Measurements from ENCODE around the gene ANKRD13D. TPM values are rescaled to one million over a fixed set of nuclear protein-coding genes. Genes with fewer than 3 reads are reported as not detected.

ANKRD13D gene
- polyA plus RNA-seq, 1 of the 3 experiments (the other 2 are of a cell fraction): 50.2 TPM

DNA sequence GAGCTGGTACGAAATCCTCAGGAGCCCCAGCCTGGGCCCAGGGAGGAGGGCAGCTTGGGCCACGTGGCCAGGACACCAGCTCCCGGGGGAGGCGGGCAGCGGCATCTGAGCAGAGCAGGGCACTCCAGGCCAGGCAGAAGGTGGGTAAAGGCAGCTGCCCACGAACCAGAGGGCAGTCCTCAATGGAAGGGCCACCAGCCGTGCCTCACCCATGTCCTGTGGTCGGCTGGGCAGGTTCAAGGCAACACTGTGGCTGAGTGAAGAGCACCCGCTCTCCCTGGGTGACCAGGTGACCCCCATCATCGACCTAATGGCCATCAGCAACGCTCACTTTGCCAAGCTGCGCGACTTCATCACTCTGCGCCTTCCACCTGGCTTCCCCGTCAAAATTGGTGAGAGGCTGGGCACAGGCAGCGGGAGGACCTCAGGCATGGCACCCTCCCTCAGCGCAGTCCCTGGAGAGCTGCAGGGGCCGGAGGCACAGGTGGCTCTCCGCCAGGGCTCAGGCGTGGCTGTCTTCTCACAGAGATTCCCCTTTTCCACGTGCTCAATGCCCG lies 11.7 kb downstream of the ANKRD13D start:
- no peak for DNase-seq
- Histone ChIP-seq H4K20me1 (ENCODE audit: insufficient read depth) (no peaks in the 10 kb centered on the region), H3K4me3 (ENCODE audit: low read depth in 2 of 2, low read length in 1 of 2) (no peak overlapping the region), H3K9ac (no peak overlapping the region), H2AFZ (ENCODE audit: low read depth) (no peak overlapping the region), H3K4me2 (no peak overlapping the region), H3K27me3 (ENCODE audit: insufficient read depth) (no peaks in the 10 kb centered on the region), H3K4me1 (ENCODE audit: control insufficient read depth in 1 of 2, insufficient read depth in 2 of 2, low read depth in 1 of 2, low read length in 1 of 2) (peaks cover 13 to 17% of the 10 kb centered on the region in 2 experiments; a peak in 2 of 4 replicates), H3K27ac (ENCODE audit: low read depth in 2 of 2, low read length in 1 of 2) (no peak overlapping the region), H3K79me2 (ENCODE audit: insufficient read depth) (peaks cover 25% of the 10 kb centered on the region), H3K36me3 (replicated peaks in 1 of 2; ENCODE audit: control insufficient read depth in 1 of 2, insufficient read depth in 2 of 2, low read length in 1 of 2) (peaks cover 26 to 37% of the 10 kb centered on the region in 2 experiments), H3K9me3 (0 out of 2 replicates have a peak, but pooled peaks cover 10% of the 10 kb centered on the region), H3K9me2 (no peaks in the 10 kb centered on the region), H3F3A (replicated peaks; ENCODE audit: insufficient read depth) (peaks cover 8% of the 10 kb centered on the region)
- 93% methylated on average over 14 of the region's 22 CpGs for WGBS (ENCODE audit: low lambda C conversion rate)
- POLR2A ChIA-PET: no interaction called here
- no peak for TF ChIP-seq RXRA (IDR thresholded peaks at IDR 0.05; ENCODE audit: borderline replicate concordance, low read depth)
- TF ChIP-seq FOSL2 (IDR thresholded peaks at IDR 0.05; ENCODE audit: borderline replicate concordance, low read depth): no peak
- TF ChIP-seq, protein P1, sequence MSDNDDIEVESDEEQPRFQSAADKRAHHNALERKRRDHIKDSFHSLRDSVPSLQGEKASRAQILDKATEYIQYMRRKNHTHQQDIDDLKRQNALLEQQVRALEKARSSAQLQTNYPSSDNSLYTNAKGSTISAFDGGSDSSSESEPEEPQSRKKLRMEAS (IDR thresholded peaks at IDR 0.05; ENCODE audit: low read depth): no peak
- CTCF ChIA-PET: interaction anchor here (1.2 to 5.1 kb wide), 3 partner anchors 12 to 38 kb away, joined by 3 to 37 read pairs (median 27); partner anchors contain the start of gene ANKRD13D

- TF ChIP-seq, protein P2, sequence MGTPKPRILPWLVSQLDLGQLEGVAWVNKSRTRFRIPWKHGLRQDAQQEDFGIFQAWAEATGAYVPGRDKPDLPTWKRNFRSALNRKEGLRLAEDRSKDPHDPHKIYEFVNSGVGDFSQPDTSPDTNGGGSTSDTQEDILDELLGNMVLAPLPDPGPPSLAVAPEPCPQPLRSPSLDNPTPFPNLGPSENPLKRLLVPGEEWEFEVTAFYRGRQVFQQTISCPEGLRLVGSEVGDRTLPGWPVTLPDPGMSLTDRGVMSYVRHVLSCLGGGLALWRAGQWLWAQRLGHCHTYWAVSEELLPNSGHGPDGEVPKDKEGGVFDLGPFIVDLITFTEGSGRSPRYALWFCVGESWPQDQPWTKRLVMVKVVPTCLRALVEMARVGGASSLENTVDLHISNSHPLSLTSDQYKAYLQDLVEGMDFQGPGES (IDR thresholded peaks at IDR 0.05; ENCODE audit: low read depth, low read length): no peak
- TF ChIP-seq JUND (IDR thresholded peaks at IDR 0.05) (no peak), RCOR1 (IDR thresholded peaks at IDR 0.05; ENCODE audit: low read length) (no peak)
- TF ChIP-seq, protein P1 (IDR thresholded peaks at IDR 0.05; ENCODE audit: low read depth): no peak
- ChIA-PET CTCF (interaction anchor here (1.2 to 5.1 kb wide), 5 partner anchors 12 to 71 kb away, joined by 3 to 37 read pairs (median 4); partner anchors contain the start of gene ANKRD13D), POLR2A (no interaction called here)
- H3K9me2 ChIP-seq: no peaks in the 10 kb centered on the region
- peaks cover 13 to 17% of the 10 kb centered on the region in 2 experiments; a peak in 2 of 4 replicates for H3K4me1 ChIP-seq (ENCODE audit: control insufficient read depth in 1 of 2, insufficient read depth in 2 of 2, low read depth in 1 of 2, low read length in 1 of 2)
- no peak for DNase-seq
- no peaks in the 10 kb centered on the region for H4K20me1 ChIP-seq (ENCODE audit: insufficient read depth)
- 87% methylated on average over 9 of the region's 28 CpGs for WGBS (ENCODE audit: low lambda C conversion rate)
- H3K9me3 ChIP-seq: 0 out of 2 replicates have a peak, but pooled peaks cover 4% of the 10 kb centered on the region
- H3K27ac ChIP-seq (ENCODE audit: low read depth in 2 of 2, low read length in 1 of 2): no peak overlapping the region
- H3K9ac ChIP-seq: no peak overlapping the region
- no peak overlapping the region for H3K4me2 ChIP-seq
- H3K79me2 ChIP-seq (ENCODE audit: insufficient read depth): peaks cover 19% of the 10 kb centered on the region
- H3K36me3 ChIP-seq (replicated peaks in 1 of 2; ENCODE audit: control insufficient read depth in 1 of 2, insufficient read depth in 2 of 2, low read length in 1 of 2): peaks cover 20 to 37% of the 10 kb centered on the region in 2 experiments
- peaks cover 6% of the 10 kb centered on the region for H3F3A ChIP-seq (replicated peaks; ENCODE audit: insufficient read depth)
- no peaks in the 10 kb centered on the region for H3K27me3 ChIP-seq (ENCODE audit: insufficient read depth)
- no peak overlapping the region for H3K4me3 ChIP-seq (ENCODE audit: low read depth in 2 of 2, low read length in 1 of 2)
- no peak overlapping the region for H2AFZ ChIP-seq (ENCODE audit: low read depth)
These were observed 12.3 kb downstream of the ANKRD13D start for GRCh38 chr11:67301313-67301921.

All from SK-N-SH (cell line).